Body of pancreas (tissue), 4 donors: ENCODE data around the gene CCDC126.

ENCODE experiments used
- CTCF ChIP-seq, 7 experiments: fragments of 450-650 bp in 4 of 7; fragments of 200-600 bp in 3 of 7; sonication (generic) in 3 of 7; IDR thresholded peaks; one replicate each; pipeline ENCODE4 v1.5.1; 2016 to 2019; ENCODE audit warnings: antibody characterized with exemption in 7 of 7
- POLR2A ChIP-seq, 3 donors: fragments of 450-650 bp; IDR thresholded peaks; one replicate each; pipeline ENCODE4 v1.6.1; 2016; ENCODE audit warnings: antibody characterized with exemption in 3 of 3, mild to moderate bottlenecking in 2 of 3

- no peak for TF ChIP-seq CTCF (IDR thresholded peaks at IDR 0.05)
- no peak for TF ChIP-seq POLR2A (IDR thresholded peaks at IDR 0.05)
These were observed 92.0 kb downstream of the CCDC126 start for GRCh38 chr7:23689165-23689564.
